ENCODE measurements around the gene RFLNA. TPM values are rescaled to one million over a fixed set of nuclear protein-coding genes. Genes with fewer than 3 reads are reported as not detected.
"Not testable (repeated sequence)": the region's sequence is repeated elsewhere in the genome, so short reads cannot be mapped to it uniquely, and the experiment has no call there.

RFLNA gene
- polyA plus RNA-seq, 2 donors = 0.14 to 0.28 TPM

DNA sequence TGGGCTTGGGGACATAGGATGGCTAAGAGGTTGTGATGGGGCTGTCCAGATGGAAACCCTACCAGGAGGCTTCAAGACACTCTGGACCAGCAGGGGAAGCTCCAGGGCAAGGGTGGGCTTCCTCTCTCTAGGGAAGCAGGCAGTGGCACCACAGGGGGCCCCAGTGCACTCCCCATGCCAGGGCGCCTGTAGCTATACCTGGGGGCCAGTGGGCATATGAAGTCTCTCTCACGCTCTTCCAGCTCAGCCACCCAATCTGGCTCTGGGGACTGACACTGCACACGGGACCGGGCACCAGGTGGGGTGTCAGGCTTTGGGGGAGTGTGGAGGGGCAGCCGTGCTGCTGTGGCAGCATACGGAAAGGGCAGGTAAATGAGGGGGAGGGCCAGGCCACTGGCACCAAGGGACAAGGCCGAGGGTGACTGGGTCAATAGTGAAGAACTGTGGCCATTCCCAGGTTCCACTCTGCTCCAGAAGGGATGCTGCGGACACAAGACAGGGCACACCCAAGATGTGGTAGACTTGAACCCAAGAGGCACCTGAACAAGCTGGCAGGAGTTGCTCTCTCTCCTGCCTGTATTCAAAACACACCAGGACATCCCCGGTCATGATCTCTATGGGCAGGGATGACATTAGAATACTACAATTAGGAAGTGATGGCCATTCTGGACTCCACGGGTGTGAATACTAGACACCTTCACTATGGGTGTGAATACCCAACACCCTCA, 27.5 kb downstream of the RFLNA start:
- H3K27ac ChIP-seq (ENCODE audit: low read depth in 2 of 2, low read length in 1 of 2) = no peak overlapping the region

DNA sequence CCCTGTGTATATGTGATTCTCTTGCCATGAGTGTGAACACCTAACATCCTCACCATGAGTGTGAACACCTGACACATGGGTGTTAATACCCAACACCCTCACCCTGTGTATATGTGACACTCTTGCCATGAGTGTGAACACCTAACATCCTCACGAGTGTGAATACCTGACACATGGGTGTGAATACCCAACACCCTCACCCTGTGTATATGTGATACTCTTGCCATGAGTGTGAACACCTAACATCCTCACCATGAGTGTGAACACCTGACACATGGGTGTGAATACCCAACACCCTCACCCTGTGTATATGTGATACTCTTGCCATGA, 28.1 kb downstream of the RFLNA start:
- H3K27ac ChIP-seq (ENCODE audit: low read depth in 2 of 2, low read length in 1 of 2); H3K27me3 ChIP-seq (ENCODE audit: control insufficient read depth in 1 of 2, insufficient read depth in 2 of 2, low read length in 2 of 2); H3K4me1 ChIP-seq (ENCODE audit: control insufficient read depth in 2 of 2, insufficient read depth in 2 of 2, low read length in 1 of 2); H3K4me3 ChIP-seq (ENCODE audit: low read depth in 1 of 2, low read length in 2 of 2): not testable (repeated sequence)
- Histone ChIP-seq H3K36me3 (ENCODE audit: control insufficient read depth in 2 of 2, insufficient read depth in 2 of 2, low read length in 1 of 2) (peaks cover 0 to 33% of the 10 kb centered on the region in 2 donors), H3K9me3 (ENCODE audit: control insufficient read depth in 2 of 2, insufficient read depth in 1 of 2, low read depth in 1 of 2, low read length in 1 of 2) (peaks cover 15 to 19% of the 10 kb centered on the region in 2 donors)
- WGBS, 2 donors = 97 to 100% methylated on average over 1 of the region's 1 CpG

More for the DNA sequence above, 27.5 kb downstream of the RFLNA start:
- H3K4me3 ChIP-seq (ENCODE audit: low read depth in 1 of 2, low read length in 2 of 2) = no peak overlapping the region
- no peaks in the 10 kb centered on the region for H3K27me3 ChIP-seq (ENCODE audit: control insufficient read depth in 1 of 2, insufficient read depth in 2 of 2, low read length in 2 of 2)
- H3K36me3 ChIP-seq (ENCODE audit: control insufficient read depth in 2 of 2, insufficient read depth in 2 of 2, low read length in 1 of 2) = peaks cover 0 to 33% of the 10 kb centered on the region in 2 donors
- no peaks in the 10 kb centered on the region for H3K4me1 ChIP-seq (ENCODE audit: control insufficient read depth in 2 of 2, insufficient read depth in 2 of 2, low read length in 1 of 2)
- 78 to 83% methylated on average over 10 of the region's 10 CpGs for WGBS, 2 donors
- peaks cover 15 to 19% of the 10 kb centered on the region in 2 donors for H3K9me3 ChIP-seq (ENCODE audit: control insufficient read depth in 2 of 2, insufficient read depth in 1 of 2, low read depth in 1 of 2, low read length in 1 of 2)

DNA sequence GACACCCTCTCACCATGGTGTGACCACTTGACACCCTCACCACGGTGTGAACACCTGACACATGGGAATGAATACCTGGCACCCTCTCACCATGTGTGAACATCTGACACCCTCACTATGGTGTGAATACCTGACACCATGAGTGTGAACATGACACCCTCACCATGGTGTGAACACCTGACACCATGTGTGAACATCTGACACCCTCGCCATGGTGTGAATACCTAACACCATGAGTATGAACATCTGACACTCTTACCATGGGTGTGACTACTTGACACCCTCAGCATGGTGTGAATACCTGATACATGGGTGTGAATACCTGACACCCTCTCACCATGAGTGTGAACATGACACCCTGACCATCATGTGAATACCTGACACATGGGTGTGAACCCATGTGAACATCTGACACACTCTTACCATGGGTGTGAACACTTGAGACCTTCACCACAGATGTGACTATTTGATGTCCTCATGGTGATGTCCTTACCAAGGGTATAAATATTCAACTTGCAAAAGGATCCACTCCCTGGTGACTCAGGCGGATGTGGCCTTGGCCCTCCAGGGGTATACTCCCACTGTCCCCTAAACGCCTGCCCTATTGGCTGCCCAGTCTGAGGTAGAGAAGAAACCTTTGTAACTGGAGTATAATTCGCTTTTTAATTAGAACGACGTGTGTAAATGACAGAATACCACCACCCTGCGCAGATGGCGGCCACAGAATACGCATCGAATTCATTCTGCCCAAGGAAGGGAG, 29.1 kb downstream of the RFLNA start:
- H3K4me1 ChIP-seq (ENCODE audit: control insufficient read depth in 2 of 2, insufficient read depth in 2 of 2, low read length in 1 of 2) = peaks cover 0 to 2% of the 10 kb centered on the region in 2 donors
- no peak overlapping the region for H3K4me3 ChIP-seq (ENCODE audit: low read depth in 1 of 2, low read length in 2 of 2)
- H3K9me3 ChIP-seq (ENCODE audit: control insufficient read depth in 2 of 2, insufficient read depth in 1 of 2, low read depth in 1 of 2, low read length in 1 of 2) = peaks cover 15 to 19% of the 10 kb centered on the region in 2 donors
- peaks cover 0 to 39% of the 10 kb centered on the region in 2 donors for H3K36me3 ChIP-seq (ENCODE audit: control insufficient read depth in 2 of 2, insufficient read depth in 2 of 2, low read length in 1 of 2)
- 96 to 97% methylated on average over 11 of the region's 11 CpGs for WGBS, 2 donors
- no peak overlapping the region for H3K27ac ChIP-seq (ENCODE audit: low read depth in 2 of 2, low read length in 1 of 2)
- no peaks in the 10 kb centered on the region for H3K27me3 ChIP-seq (ENCODE audit: control insufficient read depth in 1 of 2, insufficient read depth in 2 of 2, low read length in 2 of 2)

DNA sequence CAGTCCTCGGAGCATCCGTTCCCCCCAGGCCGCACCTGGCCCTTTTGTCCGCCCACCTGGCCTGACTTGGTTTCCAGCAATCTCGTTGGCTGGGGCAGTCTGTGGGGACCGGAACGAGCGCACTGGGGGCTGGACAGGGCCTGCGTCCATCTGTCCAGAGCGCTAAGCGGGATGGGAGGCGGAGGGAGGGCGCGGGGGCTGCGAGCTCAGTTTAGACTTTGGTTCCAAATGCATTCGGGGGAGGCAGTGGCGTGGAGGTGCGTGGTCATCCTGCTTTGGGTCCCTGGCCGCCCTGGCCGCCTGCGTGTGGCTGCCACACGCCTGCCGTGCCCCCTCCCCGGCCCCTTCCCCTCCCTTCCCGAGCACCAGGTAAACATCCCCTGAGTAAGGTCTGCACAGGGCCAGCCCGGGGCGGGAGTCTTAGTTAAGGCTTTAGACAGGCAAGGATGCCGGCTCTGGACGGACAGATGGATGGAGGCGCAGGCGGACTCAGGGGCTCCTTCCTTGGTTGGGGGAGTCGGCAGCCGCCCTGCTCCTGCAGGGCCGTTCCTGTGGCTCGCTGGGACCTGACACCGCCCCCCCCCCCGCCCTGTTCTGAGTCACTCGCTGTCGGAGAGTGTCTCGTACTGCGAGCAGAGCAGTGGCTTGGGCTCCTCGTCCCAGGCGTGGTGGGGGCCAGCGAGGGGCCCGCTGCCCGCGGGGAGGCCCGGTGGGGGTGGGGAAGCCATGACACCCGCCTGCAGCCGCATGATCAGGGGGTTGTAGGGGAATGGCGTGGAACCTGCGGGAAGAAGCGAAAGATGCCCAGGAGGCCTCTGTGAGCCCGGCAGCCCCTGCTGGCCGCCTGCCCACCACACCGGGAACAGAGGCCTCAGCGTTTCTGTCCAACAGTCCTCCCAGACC, 30.2 kb downstream of the RFLNA start:
- no peak overlapping the region for H3K4me3 ChIP-seq (ENCODE audit: low read depth in 1 of 2, low read length in 2 of 2)
- peaks cover 15 to 19% of the 10 kb centered on the region in 2 donors for H3K9me3 ChIP-seq (ENCODE audit: control insufficient read depth in 2 of 2, insufficient read depth in 1 of 2, low read depth in 1 of 2, low read length in 1 of 2)
- peaks cover 0 to 43% of the 10 kb centered on the region in 2 donors for H3K36me3 ChIP-seq (ENCODE audit: control insufficient read depth in 2 of 2, insufficient read depth in 2 of 2, low read length in 1 of 2)
- no peak overlapping the region for H3K27ac ChIP-seq (ENCODE audit: low read depth in 2 of 2, low read length in 1 of 2)
- no peaks in the 10 kb centered on the region for H3K27me3 ChIP-seq (ENCODE audit: control insufficient read depth in 1 of 2, insufficient read depth in 2 of 2, low read length in 2 of 2)
- H3K4me1 ChIP-seq (ENCODE audit: control insufficient read depth in 2 of 2, insufficient read depth in 2 of 2, low read length in 1 of 2) = peaks cover 0 to 2% of the 10 kb centered on the region in 2 donors
- 94% methylated on average over 54 to 57 of the region's 57 CpGs for WGBS, 2 donors

DNA sequence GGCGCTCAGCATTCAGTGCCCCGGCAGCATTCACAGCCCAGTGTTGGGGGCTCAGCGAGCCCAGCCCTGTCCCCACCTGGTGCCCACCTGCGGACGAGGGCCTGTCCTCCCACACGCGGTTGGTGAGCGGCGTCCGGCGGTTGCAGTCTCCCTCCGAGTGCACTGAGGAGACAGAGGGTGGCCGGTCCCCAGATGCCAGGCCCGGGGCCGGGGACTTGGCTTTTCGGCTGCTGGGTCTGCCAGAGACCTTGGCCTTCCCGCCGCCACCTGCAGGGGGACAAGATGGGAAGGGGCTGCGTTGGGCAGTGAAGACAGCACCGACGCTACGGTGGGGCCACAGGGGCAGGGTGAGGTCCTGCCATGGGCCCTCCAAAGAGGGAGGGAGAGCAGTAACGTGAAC, 31.2 kb downstream of the RFLNA start:
- Histone ChIP-seq H3K4me1 (ENCODE audit: control insufficient read depth in 2 of 2, insufficient read depth in 2 of 2, low read length in 1 of 2) (peaks cover 0 to 2% of the 10 kb centered on the region in 2 donors), H3K27ac (ENCODE audit: low read depth in 2 of 2, low read length in 1 of 2) (no peak overlapping the region), H3K36me3 (ENCODE audit: control insufficient read depth in 2 of 2, insufficient read depth in 2 of 2, low read length in 1 of 2) (peaks cover 0 to 49% of the 10 kb centered on the region in 2 donors), H3K9me3 (ENCODE audit: control insufficient read depth in 2 of 2, insufficient read depth in 1 of 2, low read depth in 1 of 2, low read length in 1 of 2) (peaks cover 15 to 19% of the 10 kb centered on the region in 2 donors), H3K4me3 (ENCODE audit: low read depth in 1 of 2, low read length in 2 of 2) (no peak overlapping the region), H3K27me3 (ENCODE audit: control insufficient read depth in 1 of 2, insufficient read depth in 2 of 2, low read length in 2 of 2) (no peaks in the 10 kb centered on the region)
- WGBS, 2 donors = 89 to 92% methylated on average over 20 to 23 of the region's 23 CpGs

DNA sequence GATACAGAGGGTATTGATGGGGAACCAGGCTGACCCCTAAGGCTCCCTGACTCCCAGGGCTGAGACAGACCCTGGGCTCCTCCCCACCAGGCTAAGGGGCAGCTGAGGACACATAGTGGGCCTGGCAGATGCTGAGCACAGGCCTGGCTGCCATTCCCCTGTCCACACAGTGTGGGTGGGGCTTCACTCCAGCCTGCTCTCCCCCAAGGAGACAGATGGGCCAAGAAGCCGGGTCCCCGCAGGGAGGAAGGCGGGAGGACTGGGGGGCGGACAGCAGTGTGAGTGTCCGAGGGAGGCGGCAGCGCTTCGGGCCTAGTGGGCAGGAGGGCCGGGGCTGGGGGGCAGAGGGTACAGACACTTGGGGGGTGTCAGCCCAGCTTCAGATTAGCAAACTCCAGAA, 32.0 kb downstream of the RFLNA start:
- peaks cover 3 to 53% of the 10 kb centered on the region in 2 donors for H3K36me3 ChIP-seq (ENCODE audit: control insufficient read depth in 2 of 2, insufficient read depth in 2 of 2, low read length in 1 of 2)

DNA sequence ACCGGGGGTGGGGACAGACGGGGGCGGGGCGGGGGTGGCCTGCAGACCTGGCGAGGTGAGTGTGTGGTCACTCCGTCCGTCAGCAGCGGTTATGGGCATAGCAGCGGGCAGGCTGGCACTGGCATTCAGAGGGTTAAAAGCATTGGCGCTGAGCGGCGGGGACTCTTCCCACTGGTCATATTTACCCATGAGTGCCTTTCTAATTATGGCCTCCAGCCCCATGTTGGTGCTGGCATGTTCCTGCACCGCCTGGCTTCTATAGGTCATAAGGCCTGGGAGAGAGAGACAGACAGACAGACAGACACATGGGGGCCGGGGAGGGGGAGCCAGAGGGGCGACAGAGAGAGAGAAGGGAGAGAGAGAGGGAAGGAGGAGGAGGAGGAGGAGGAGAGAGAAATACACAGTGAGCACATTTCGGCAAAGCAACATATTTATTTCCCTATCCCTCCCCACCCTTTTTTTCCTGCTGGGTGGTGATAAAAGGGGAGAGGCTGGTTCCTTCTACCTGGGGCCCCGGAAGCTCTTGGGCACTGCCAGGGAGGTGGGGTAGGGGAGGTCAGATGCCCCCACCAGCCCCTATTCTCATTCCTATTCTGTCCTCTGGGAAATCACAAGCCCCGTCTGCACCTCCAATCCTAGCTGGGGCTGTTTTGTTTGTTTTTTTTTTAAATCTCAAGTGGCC, 32.6 kb downstream of the RFLNA start:
- Histone ChIP-seq H3K9me3 (ENCODE audit: control insufficient read depth in 2 of 2, insufficient read depth in 1 of 2, low read depth in 1 of 2, low read length in 1 of 2) (peaks cover 13 to 19% of the 10 kb centered on the region in 2 donors), H3K27me3 (ENCODE audit: control insufficient read depth in 1 of 2, insufficient read depth in 2 of 2, low read length in 2 of 2) (no peaks in the 10 kb centered on the region), H3K4me1 (ENCODE audit: control insufficient read depth in 2 of 2, insufficient read depth in 2 of 2, low read length in 1 of 2) (peaks cover 0 to 2% of the 10 kb centered on the region in 2 donors), H3K36me3 (ENCODE audit: control insufficient read depth in 2 of 2, insufficient read depth in 2 of 2, low read length in 1 of 2) (peaks cover 5 to 59% of the 10 kb centered on the region in 2 donors), H3K27ac (ENCODE audit: low read depth in 2 of 2, low read length in 1 of 2) (peak overlapping the region in 1 of 2 donors; percentile 26), H3K4me3 (ENCODE audit: low read depth in 1 of 2, low read length in 2 of 2) (no peak overlapping the region)
- WGBS, 2 donors = 71 to 76% methylated on average over 16 to 18 of the region's 18 CpGs

More for the DNA sequence above, 32.0 kb downstream of the RFLNA start:
- Histone ChIP-seq H3K9me3 (ENCODE audit: control insufficient read depth in 2 of 2, insufficient read depth in 1 of 2, low read depth in 1 of 2, low read length in 1 of 2) (peaks cover 15 to 19% of the 10 kb centered on the region in 2 donors), H3K27me3 (ENCODE audit: control insufficient read depth in 1 of 2, insufficient read depth in 2 of 2, low read length in 2 of 2) (no peaks in the 10 kb centered on the region), H3K27ac (ENCODE audit: low read depth in 2 of 2, low read length in 1 of 2) (peak overlapping the region in 1 of 2 donors; percentile 22), H3K4me3 (ENCODE audit: low read depth in 1 of 2, low read length in 2 of 2) (no peak overlapping the region), H3K4me1 (ENCODE audit: control insufficient read depth in 2 of 2, insufficient read depth in 2 of 2, low read length in 1 of 2) (peaks cover 0 to 2% of the 10 kb centered on the region in 2 donors)
- 83 to 88% methylated on average over 9 of the region's 9 CpGs for WGBS, 2 donors

DNA sequence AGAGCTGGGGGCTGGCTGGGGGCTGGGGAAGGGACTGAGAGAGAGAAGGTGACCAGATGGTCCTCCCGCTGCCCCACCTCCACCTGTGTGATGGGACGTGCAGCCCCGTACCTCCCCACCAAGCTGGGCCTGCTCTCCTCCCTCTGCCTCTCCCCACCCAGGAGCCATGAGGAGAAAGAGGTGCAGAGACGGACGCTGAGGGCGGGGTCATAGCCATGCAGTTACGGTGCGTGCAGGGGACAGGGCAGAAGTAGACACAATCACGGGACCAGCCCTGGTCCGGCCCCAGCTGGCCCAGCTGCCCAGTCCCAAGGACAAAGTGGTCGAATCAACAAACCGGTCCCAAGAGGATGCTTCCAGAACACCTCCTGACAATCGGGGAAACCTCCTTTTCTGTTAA, 33.2 kb downstream of the RFLNA start:
- no peaks in the 10 kb centered on the region for H3K27me3 ChIP-seq (ENCODE audit: control insufficient read depth in 1 of 2, insufficient read depth in 2 of 2, low read length in 2 of 2)
- H3K4me1 ChIP-seq (ENCODE audit: control insufficient read depth in 2 of 2, insufficient read depth in 2 of 2, low read length in 1 of 2) = peaks cover 0 to 2% of the 10 kb centered on the region in 2 donors
- peaks cover 5 to 65% of the 10 kb centered on the region in 2 donors for H3K36me3 ChIP-seq (ENCODE audit: control insufficient read depth in 2 of 2, insufficient read depth in 2 of 2, low read length in 1 of 2)
- peaks cover 11 to 16% of the 10 kb centered on the region in 2 donors for H3K9me3 ChIP-seq (ENCODE audit: control insufficient read depth in 2 of 2, insufficient read depth in 1 of 2, low read depth in 1 of 2, low read length in 1 of 2)
- 72 to 74% methylated on average over 13 of the region's 13 CpGs for WGBS, 2 donors
- peak overlapping the region in 1 of 2 donors; percentile 26 for H3K27ac ChIP-seq (ENCODE audit: low read depth in 2 of 2, low read length in 1 of 2)
- no peak overlapping the region for H3K4me3 ChIP-seq (ENCODE audit: low read depth in 1 of 2, low read length in 2 of 2)
